CD4-positive, alpha-beta T cell (primary cell): ENCODE measurements around the gene NDUFAF2. TPM values are rescaled to one million over a fixed set of nuclear protein-coding genes. Genes with fewer than 3 reads are reported as not detected.
A peak's percentile ranks its signal among the peaks of the same experiment; 100 is the strongest.

ENCODE experiments used
- ATAC-seq: fragments of 200-7000 bp; cut with Tn5 transposase; one replicate; pipeline ENCODE4 v1.10.0; 2022; ENCODE audit warnings: mild to moderate bottlenecking; ENCODE audit not compliant: poor library complexity
- CTCF ChIA-PET: fragments of 350-600 bp; sonication (Branson Sonifier 250); formaldehyde crosslinking; loops from one replicate; lab custom pipeline; 2021; ENCODE audit warnings: antibody characterized with exemption, inconsistent platforms; lab: Charles Lee
- POLR2A ChIA-PET: fragments of 350-600 bp; sonication (Branson Sonifier 250); formaldehyde crosslinking; loops from one replicate; lab custom pipeline; 2021; ENCODE audit warnings: antibody characterized with exemption, inconsistent platforms; lab: Charles Lee
- DNase-seq, 14 experiments: peaks; one replicate each; pipeline ENCODE4 v3.0.0-alpha.2; 2013 to 2020; ENCODE audit warnings: mixed read lengths in 2 of 14
- H3K27ac ChIP-seq, 2 donors: one replicate each; pipeline versions ENCODE4 v1.5.1 to v1.7.0; 2013; ENCODE audit warnings: low read length in 2 of 2, low read depth in 1 of 2, mild to moderate bottlenecking in 1 of 2
- H3K27me3 ChIP-seq, 2 experiments: 1 replicate in 1 of 2; 2 replicates in 1 of 2; pipeline versions ENCODE4 v1.6.1 to v1.7.0; 2013; ENCODE audit warnings: low read length in 2 of 2, control low read depth in 1 of 2, mild to moderate bottlenecking in 1 of 2, moderate library complexity in 1 of 2; ENCODE audit not compliant: insufficient read depth in 2 of 2, control insufficient read depth in 1 of 2
- H3K36me3 ChIP-seq: one replicate; pipeline ENCODE4 v1.6.1; 2013; ENCODE audit warnings: low read length, control low read depth; ENCODE audit not compliant: insufficient read depth
- H3K4me1 ChIP-seq: one replicate; pipeline ENCODE4 v1.6.1; 2013; ENCODE audit warnings: low read length, control low read depth; ENCODE audit not compliant: insufficient read depth
- H3K4me3 ChIP-seq: one replicate; pipeline ENCODE4 v1.5.1; 2013; ENCODE audit warnings: mild to moderate bottlenecking, low read length, moderate library complexity
- H3K9me3 ChIP-seq, 2 experiments: 1 replicate in 1 of 2; 2 replicates in 1 of 2; pipeline versions ENCODE4 v1.6.1 to v1.7.0; 2013; ENCODE audit warnings: low read length in 2 of 2, mild to moderate bottlenecking in 2 of 2, control low read depth in 1 of 2, moderate library complexity in 1 of 2; ENCODE audit not compliant: control insufficient read depth in 1 of 2, insufficient read depth in 1 of 2
- H3K27ac Mint-ChIP-seq: one replicate; pipeline ENCODE4 v1.8.0; 2020; ENCODE audit warnings: mixed read lengths
- H3K27me3 Mint-ChIP-seq: one replicate; pipeline ENCODE4 v1.8.0; 2021; ENCODE audit warnings: mixed read lengths
- H3K36me3 Mint-ChIP-seq: one replicate; pipeline ENCODE4 v1.8.0; 2021; ENCODE audit warnings: low read depth, mixed read lengths
- H3K4me1 Mint-ChIP-seq: one replicate; pipeline ENCODE4 v1.8.0; 2021; ENCODE audit warnings: low read depth, mixed read lengths
- H3K4me3 Mint-ChIP-seq: one replicate; pipeline ENCODE4 v1.8.0; 2020; ENCODE audit warnings: mild to moderate bottlenecking, mixed read lengths
- H3K9me3 Mint-ChIP-seq: one replicate; pipeline ENCODE4 v1.8.0; 2020; ENCODE audit warnings: mixed read lengths
- CTCF ChIP-seq: fragments of 200-600 bp; IDR thresholded peaks from one replicate; pipeline ENCODE4 v1.8.0; 2022; ENCODE audit warnings: antibody characterized with exemption, mild to moderate bottlenecking
- intact Hi-C, 2 experiments: fragments of 100-400 bp; cut with DNase I in 1 of 2; cut with micrococcal nuclease in 1 of 2; formaldehyde crosslinking; loops; one replicate each; pipeline versions ENCODE4 v1.15.1 to v1.9.0; 2023 to 2025; cut with DNase I, micrococcal nuclease
- total RNA-seq, 174 experiments: library from RNA in 2 of 174; stranded (reverse) in 2 of 174; gene quantifications; one replicate each; pipeline ENCODE4 v1.2.3 and lab custom pipeline; 2021 to 2026

The NDUFAF2 gene
- total RNA-seq, 2 experiments from 2014 or later, result 8.1 to 8.8 TPM

- Histone ChIP-seq H3K9me3 (peaks cover 0 to 11% of the 10 kb centered on the region in 2 experiments), H3K27me3 (no peaks in the 10 kb centered on the region), H3K4me3 (no peak overlapping the region), H3K36me3 (no peaks in the 10 kb centered on the region), H3K27ac (no peak overlapping the region), H3K4me1 (no peaks in the 10 kb centered on the region)
- intact Hi-C loops, result no loop called here
- H3K9me3 Mint-ChIP-seq, result peaks cover 9% of the 10 kb centered on the region
- no peaks in the 10 kb centered on the region for H3K27me3 Mint-ChIP-seq
- H3K27ac Mint-ChIP-seq, result no peak overlapping the region
- no peak overlapping the region for H3K4me3 Mint-ChIP-seq
- H3K36me3 Mint-ChIP-seq, result peaks cover 16% of the 10 kb centered on the region
- ATAC-seq (no peak), DNase-seq (no peak)
- POLR2A ChIA-PET, result no interaction called here
- CTCF ChIA-PET, result no interaction called here
- no peaks in the 10 kb centered on the region for H3K4me1 Mint-ChIP-seq
- no peak for TF ChIP-seq CTCF
Measured at GRCh38 chr5:61059499-61059898, 114.5 kb downstream of the NDUFAF2 start.

GRCh38 chr5:61069150-61069549, 124.1 kb downstream of the NDUFAF2 start:
- H3K27ac Mint-ChIP-seq, result no peak overlapping the region
- Histone ChIP-seq H3K9me3 (peaks cover 0 to 3% of the 10 kb centered on the region in 2 experiments), H3K27me3 (no peaks in the 10 kb centered on the region), H3K36me3 (peaks cover 6% of the 10 kb centered on the region), H3K4me3 (no peak overlapping the region), H3K4me1 (no peaks in the 10 kb centered on the region), H3K27ac (no peak overlapping the region)
- DNase-seq, result peak in 1 of 14 experiments; percentile 3
- intact Hi-C loops, result no loop called here
- peaks cover 9% of the 10 kb centered on the region for H3K9me3 Mint-ChIP-seq
- H3K27me3 Mint-ChIP-seq, result no peaks in the 10 kb centered on the region
- H3K4me3 Mint-ChIP-seq, result no peak overlapping the region
- no peak for ATAC-seq
- CTCF ChIA-PET, result no interaction called here
- POLR2A ChIA-PET, result no interaction called here
- peaks cover 45% of the 10 kb centered on the region for H3K36me3 Mint-ChIP-seq
- peaks cover 4% of the 10 kb centered on the region for H3K4me1 Mint-ChIP-seq
- no peak for TF ChIP-seq CTCF

GRCh38 chr5:61071526-61071925, 126.5 kb downstream of the NDUFAF2 start:
- intact Hi-C loops, result no loop called here
- Mint-ChIP-seq H3K4me3 (no peak overlapping the region), H3K27me3 (no peaks in the 10 kb centered on the region), H3K9me3 (peaks cover 5% of the 10 kb centered on the region), H3K36me3 (peaks cover 42% of the 10 kb centered on the region), H3K27ac (no peak overlapping the region), H3K4me1 (peaks cover 4% of the 10 kb centered on the region)
- Histone ChIP-seq H3K36me3 (peaks cover 6% of the 10 kb centered on the region), H3K27ac (no peak overlapping the region), H3K27me3 (no peaks in the 10 kb centered on the region), H3K4me1 (no peaks in the 10 kb centered on the region), H3K9me3 (peaks cover 0 to 11% of the 10 kb centered on the region in 2 experiments), H3K4me3 (no peak overlapping the region)
- ChIA-PET POLR2A (no interaction called here), CTCF (no interaction called here)
- ATAC-seq (no peak), DNase-seq (no peak)
- TF ChIP-seq CTCF, result no peak
